Endothelial cell of umbilical vein (primary cell): ENCODE data around the gene CACHD1.

Source experiments
- EZH2 ChIP-seq: IDR thresholded peaks from 2 replicates; pipeline ENCODE4 v1.6.1; 2012; ENCODE audit warnings: borderline replicate concordance, low read depth, mild to moderate bottlenecking, moderate library complexity, low read length, inconsistent platforms; ENCODE audit not compliant: severe bottlenecking
- FOS ChIP-seq: IDR thresholded peaks from 2 replicates; pipeline ENCODE4 v1.6.1; 2011; ENCODE audit warnings: mild to moderate bottlenecking, low read length, moderate library complexity, borderline replicate concordance; ENCODE audit not compliant: insufficient read depth
- GATA2 ChIP-seq: IDR thresholded peaks from 2 replicates; pipeline ENCODE4 v1.7.0; 2011; ENCODE audit warnings: low read depth, mild to moderate bottlenecking, moderate library complexity, mixed read lengths, low read length; ENCODE audit not compliant: insufficient read length, insufficient read depth
- POLR2A ChIP-seq: IDR thresholded peaks from 2 replicates; pipeline ENCODE4 v1.6.1; 2012; ENCODE audit warnings: low read depth, mild to moderate bottlenecking, control low read depth, low read length
- POLR2AphosphoS5 ChIP-seq: IDR thresholded peaks from 2 replicates; pipeline ENCODE4 v1.6.1; 2012; ENCODE audit warnings: low read depth, mild to moderate bottlenecking, control low read depth, low read length, moderate library complexity; ENCODE audit not compliant: insufficient read depth
- TF ChIP-seq, protein P1 (sequence below), 2 donors: IDR thresholded peaks; 1 replicate in 1 of 2; 2 replicates in 1 of 2; pipeline ENCODE4 v1.5.1; 2011; ENCODE audit warnings: low read length in 2 of 2, mild to moderate bottlenecking in 2 of 2, moderate library complexity in 2 of 2, control low read depth in 1 of 2, inconsistent platforms in 1 of 2, low read depth in 1 of 2; ENCODE audit not compliant: insufficient read depth in 1 of 2; ENCODE audit errors: extremely low read depth in 1 of 2

DNA sequence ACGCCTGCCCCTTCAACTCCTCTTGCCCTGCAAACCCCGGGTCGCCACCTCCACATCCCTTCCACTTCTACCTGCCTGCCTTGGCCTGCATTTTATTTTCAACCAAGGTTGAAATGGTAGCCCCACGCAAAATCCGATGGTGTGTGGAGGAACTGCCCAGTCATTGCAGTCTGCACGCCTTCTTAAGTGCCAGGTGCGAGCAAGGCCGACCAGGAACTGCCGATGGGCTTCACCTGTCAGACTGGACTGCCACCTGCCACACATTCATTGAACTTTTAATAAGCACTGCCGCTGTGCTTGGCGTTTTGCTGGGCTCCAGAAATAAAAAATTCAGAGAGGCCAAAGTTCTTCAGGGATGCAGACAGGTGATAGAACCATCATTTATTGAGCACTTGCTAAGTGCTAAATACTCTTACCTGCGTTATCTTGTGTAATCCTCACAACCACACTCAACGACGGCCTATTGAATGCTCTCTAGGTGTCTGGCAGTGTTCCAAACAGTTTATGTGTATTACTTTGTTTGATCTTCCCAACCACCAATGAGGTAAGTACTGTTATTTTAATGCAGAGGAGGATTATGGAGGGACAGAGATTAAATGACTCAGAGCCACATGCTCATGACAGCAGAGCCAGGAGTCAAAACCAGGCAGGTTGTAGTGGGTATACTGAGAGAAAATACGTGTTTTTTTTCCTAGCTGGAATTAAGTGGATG, 36.2 kb downstream of the CACHD1 start:
- TF ChIP-seq, protein P1, sequence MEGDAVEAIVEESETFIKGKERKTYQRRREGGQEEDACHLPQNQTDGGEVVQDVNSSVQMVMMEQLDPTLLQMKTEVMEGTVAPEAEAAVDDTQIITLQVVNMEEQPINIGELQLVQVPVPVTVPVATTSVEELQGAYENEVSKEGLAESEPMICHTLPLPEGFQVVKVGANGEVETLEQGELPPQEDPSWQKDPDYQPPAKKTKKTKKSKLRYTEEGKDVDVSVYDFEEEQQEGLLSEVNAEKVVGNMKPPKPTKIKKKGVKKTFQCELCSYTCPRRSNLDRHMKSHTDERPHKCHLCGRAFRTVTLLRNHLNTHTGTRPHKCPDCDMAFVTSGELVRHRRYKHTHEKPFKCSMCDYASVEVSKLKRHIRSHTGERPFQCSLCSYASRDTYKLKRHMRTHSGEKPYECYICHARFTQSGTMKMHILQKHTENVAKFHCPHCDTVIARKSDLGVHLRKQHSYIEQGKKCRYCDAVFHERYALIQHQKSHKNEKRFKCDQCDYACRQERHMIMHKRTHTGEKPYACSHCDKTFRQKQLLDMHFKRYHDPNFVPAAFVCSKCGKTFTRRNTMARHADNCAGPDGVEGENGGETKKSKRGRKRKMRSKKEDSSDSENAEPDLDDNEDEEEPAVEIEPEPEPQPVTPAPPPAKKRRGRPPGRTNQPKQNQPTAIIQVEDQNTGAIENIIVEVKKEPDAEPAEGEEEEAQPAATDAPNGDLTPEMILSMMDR (IDR thresholded peaks at IDR 0.05; ENCODE audit: extremely low read depth in 1 of 2, insufficient read depth in 1 of 2, low read depth in 1 of 2, low read length in 2 of 2): no peak
- TF ChIP-seq POLR2A (no peak), GATA2 (no peak), EZH2 (no peak), POLR2AphosphoS5 (no peak), FOS (no peak)
